GM19324 (cell line): ENCODE results near the gene TTC13.
A peak's percentile ranks its signal among the peaks of the same experiment; 100 is the strongest.
"Not testable (repeated sequence)": the region's sequence is repeated elsewhere in the genome, so short reads cannot be mapped to it uniquely, and the experiment has no call there.

Experiments used
- ATAC-seq: cut with Tn5 transposase; IDR thresholded peaks from one replicate; pipeline ENCODE4 v1.9.1; 2021; ENCODE audit warnings: mild to moderate bottlenecking, moderate library complexity; ENCODE audit not compliant: unreplicated experiment, low FRiP score

TTC13 gene, protein sequence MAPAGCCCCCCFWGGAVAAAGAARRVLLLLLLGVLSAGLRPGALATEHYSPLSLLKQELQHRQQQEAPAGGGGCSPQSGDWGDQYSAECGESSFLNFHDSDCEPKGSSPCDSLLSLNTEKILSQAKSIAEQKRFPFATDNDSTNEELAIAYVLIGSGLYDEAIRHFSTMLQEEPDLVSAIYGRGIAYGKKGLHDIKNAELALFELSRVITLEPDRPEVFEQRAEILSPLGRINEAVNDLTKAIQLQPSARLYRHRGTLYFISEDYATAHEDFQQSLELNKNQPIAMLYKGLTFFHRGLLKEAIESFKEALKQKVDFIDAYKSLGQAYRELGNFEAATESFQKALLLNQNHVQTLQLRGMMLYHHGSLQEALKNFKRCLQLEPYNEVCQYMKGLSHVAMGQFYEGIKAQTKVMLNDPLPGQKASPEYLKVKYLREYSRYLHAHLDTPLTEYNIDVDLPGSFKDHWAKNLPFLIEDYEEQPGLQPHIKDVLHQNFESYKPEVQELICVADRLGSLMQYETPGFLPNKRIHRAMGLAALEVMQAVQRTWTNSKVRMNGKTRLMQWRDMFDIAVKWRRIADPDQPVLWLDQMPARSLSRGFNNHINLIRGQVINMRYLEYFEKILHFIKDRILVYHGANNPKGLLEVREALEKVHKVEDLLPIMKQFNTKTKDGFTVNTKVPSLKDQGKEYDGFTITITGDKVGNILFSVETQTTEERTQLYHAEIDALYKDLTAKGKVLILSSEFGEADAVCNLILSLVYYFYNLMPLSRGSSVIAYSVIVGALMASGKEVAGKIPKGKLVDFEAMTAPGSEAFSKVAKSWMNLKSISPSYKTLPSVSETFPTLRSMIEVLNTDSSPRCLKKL

DNA sequence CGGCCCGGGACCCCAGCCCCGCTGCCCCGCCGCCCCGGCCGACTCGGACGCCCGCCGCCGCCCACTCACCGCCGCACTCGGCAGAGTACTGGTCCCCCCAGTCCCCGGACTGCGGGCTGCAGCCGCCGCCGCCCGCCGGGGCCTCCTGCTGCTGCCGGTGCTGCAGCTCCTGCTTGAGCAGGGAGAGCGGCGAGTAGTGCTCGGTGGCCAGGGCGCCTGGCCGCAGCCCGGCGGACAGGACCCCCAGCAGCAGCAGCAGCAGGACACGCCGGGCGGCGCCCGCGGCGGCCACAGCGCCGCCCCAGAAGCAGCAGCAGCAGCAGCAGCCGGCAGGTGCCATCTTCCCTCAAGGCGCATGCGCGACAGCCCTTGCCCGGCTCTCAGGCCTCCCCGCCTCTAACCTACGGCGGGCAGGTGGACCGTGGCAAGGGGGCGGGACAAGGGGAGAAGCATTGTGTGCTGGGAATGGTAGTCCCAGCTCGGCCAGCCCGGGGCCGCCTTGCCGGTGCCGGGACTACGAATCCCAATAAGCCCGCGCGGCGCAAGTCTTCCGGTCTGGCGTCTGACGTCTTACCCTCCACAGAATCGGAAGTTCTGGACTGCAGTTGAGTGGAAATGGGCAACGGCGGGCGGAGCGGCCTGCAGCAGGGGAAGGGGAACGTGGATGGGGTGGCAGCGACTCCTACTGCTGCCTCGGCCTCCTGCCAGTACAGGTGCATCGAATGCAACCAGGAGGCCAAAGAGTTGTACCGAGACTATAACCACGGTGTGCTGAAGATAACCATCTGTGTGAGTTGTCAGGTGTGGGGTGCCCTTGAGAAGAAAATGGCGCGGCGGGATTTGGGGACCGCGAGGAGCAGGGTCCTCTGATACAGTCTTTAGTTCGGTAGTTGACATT, at the start of gene TTC13, which contains the start of gene ARV1:
Gene TTC13 (minus strand): TSS at position 371 of the 898 bp plus-strand sequence. CDS start 31 bp downstream, at position 340.
Gene ARV1 (plus strand): TSS at position 604 of the 898 bp plus-strand sequence. CDS start 12 bp downstream, at position 616.
- peak; percentile 97 for ATAC-seq

GRCh38 chr1:231027971-231028370, 49.3 kb upstream of the TTC13 start:
- no peak for ATAC-seq

- no peak for ATAC-seq
Observed at GRCh38 chr1:231027136-231027925, 48.7 kb upstream of the TTC13 start.

- ATAC-seq = no peak
Observed at GRCh38 chr1:231026576-231026975, 47.9 kb upstream of the TTC13 start.

GRCh38 chr1:231023150-231023549, 44.5 kb upstream of the TTC13 start:
- ATAC-seq = no peak

GRCh38 chr1:231022543-231022942, 43.9 kb upstream of the TTC13 start:
- ATAC-seq = not testable (repeated sequence)

GRCh38 chr1:231021540-231022031, 42.9 kb upstream of the TTC13 start:
- no peak for ATAC-seq

GRCh38 chr1:231020816-231021215, 42.2 kb upstream of the TTC13 start:
- no peak for ATAC-seq

- no peak for ATAC-seq
Observed at GRCh38 chr1:231020139-231020601, 41.5 kb upstream of the TTC13 start.

DNA sequence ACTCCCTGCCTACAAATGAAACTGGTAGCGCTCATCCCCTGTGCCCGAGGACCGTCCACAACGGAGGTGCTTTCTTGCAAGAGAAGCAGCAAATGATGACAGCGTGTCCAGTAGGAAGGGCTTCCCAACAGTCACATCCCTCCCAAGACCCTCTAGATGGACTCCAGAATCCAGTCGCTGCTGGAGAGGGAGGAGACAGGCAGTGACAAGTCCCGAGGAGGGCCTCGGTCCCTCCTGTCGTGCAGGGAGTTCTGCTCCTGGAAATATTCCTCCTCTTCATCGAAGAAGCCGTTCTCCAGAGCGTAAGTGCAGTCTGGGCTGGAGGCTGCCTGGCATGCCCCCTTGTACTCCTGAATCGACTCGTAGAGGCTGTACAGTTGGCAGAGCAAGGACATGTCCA, 41.0 kb upstream of the TTC13 start:
- no peak for ATAC-seq

GRCh38 chr1:231016966-231017365, 38.3 kb upstream of the TTC13 start:
- no peak for ATAC-seq

- no peak for ATAC-seq
Observed at GRCh38 chr1:231016234-231016633, 37.6 kb upstream of the TTC13 start.

- ATAC-seq = no peak
Observed at GRCh38 chr1:231013391-231014015, 34.8 kb upstream of the TTC13 start.

GRCh38 chr1:231011963-231012362, 33.3 kb upstream of the TTC13 start:
- ATAC-seq = no peak

- no peak for ATAC-seq
Observed at GRCh38 chr1:231011360-231011759, 32.7 kb upstream of the TTC13 start.

GRCh38 chr1:231007535-231007934, 28.9 kb upstream of the TTC13 start:
- not testable (repeated sequence) for ATAC-seq

DNA sequence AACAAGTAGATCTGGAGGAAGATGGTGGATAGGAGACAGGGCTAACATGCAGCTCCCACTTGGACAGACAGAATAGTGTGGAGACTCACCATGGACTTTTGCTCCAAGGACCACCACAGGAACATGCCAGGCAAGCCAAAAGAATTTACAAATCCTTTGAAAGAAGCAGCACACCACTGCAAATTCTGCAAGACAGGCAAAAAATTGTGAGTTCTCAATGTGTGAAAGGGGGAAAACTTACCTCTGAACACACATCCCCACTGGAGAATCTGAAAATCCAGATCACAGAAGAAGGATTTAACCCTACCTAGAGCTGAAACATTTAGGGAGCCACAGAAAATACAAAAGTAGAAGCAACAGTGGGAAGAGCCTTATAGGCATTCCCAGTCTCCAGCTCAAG, 23.2 kb upstream of the TTC13 start:
- ATAC-seq = no peak

DNA sequence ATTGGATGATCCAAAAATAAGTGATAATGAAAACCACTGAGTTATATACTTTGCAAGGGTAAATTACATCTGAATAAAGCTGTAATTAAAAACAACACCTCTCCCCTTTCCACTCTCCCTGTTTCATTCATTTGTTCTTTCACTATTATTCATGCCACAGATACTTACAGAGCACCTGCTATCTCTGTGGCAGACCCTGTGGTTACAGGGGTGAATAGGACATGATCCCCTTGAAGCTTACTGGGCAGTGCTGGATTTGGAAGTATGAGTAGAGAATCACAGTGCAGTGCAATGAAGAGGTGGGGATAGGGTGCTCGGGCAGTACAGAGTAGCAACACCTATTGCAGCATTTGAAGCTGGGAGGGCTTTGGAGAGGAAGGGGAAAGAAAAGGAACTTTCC, 22.0 kb upstream of the TTC13 start:
- ATAC-seq = no peak

GRCh38 chr1:231000201-231000600, 21.5 kb upstream of the TTC13 start:
- ATAC-seq = no peak
